OCI-LY3 (cell line): ENCODE results near the gene MARCHF3.

Experiments used
- EZH2phosphoT487 ChIP-seq: fragments of 200-600 bp; shearing (Covaris generic); IDR thresholded peaks from 2 replicates; pipeline ENCODE4 v1.6.1; 2018; ENCODE audit warnings: antibody characterized with exemption, mixed run types, low read depth
- TF ChIP-seq, protein P1 (sequence below): fragments of 200-600, 300-600 bp; sonication (generic); IDR thresholded peaks from 2 replicates; pipeline ENCODE4 v1.5.1; 2014; ENCODE audit warnings: antibody characterized with exemption, low read length, low read depth

DNA sequence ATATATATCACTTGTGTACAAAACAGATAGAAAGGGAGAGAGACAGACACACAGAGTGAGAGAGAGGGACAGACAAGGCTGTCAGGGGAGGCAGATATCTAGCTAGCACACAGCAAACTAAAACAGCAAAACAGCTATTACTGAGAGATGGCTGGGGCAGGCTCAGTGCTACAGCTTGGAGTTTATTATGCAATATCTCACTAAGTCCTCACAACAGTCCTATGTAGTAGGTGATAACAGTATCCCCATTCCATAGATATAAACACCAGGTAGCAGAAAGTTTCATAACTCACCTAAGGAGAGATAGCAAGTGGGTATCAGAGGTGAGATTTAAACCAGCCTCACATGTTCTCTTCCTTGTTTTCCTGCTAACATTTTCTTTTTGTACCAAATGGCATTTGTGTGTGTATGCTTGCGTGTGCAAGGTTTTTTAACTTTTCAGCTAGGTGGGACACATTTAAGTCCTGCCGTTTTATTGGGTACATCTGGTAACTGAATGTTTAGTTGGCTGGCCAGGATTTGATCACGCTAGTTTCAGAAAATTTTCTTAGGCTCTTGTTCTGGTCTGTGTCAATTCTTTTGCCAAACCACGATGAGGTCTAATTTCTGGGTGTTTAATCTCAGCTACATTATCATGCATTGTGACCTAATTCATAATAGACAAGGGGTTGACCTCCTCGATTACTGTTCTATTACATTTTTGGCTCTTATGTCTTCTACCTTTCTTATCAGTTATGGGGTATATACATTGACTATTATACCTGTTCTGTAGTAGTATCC lies 148.3 kb downstream of the MARCHF3 start:
- TF ChIP-seq, protein P1, sequence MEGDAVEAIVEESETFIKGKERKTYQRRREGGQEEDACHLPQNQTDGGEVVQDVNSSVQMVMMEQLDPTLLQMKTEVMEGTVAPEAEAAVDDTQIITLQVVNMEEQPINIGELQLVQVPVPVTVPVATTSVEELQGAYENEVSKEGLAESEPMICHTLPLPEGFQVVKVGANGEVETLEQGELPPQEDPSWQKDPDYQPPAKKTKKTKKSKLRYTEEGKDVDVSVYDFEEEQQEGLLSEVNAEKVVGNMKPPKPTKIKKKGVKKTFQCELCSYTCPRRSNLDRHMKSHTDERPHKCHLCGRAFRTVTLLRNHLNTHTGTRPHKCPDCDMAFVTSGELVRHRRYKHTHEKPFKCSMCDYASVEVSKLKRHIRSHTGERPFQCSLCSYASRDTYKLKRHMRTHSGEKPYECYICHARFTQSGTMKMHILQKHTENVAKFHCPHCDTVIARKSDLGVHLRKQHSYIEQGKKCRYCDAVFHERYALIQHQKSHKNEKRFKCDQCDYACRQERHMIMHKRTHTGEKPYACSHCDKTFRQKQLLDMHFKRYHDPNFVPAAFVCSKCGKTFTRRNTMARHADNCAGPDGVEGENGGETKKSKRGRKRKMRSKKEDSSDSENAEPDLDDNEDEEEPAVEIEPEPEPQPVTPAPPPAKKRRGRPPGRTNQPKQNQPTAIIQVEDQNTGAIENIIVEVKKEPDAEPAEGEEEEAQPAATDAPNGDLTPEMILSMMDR = no peak
- TF ChIP-seq EZH2phosphoT487 = no peak
